ENCODE data around the gene MTHFD1.

The MTHFD1 gene

GRCh38 chr14:64459405-64460136 is 71.4 kb downstream of the MTHFD1 start:
- H3K27ac ChIP-seq = no peak overlapping the region
- no peak for TF ChIP-seq ZFX (IDR thresholded peaks at IDR 0.05)
- TF ChIP-seq, protein P1, sequence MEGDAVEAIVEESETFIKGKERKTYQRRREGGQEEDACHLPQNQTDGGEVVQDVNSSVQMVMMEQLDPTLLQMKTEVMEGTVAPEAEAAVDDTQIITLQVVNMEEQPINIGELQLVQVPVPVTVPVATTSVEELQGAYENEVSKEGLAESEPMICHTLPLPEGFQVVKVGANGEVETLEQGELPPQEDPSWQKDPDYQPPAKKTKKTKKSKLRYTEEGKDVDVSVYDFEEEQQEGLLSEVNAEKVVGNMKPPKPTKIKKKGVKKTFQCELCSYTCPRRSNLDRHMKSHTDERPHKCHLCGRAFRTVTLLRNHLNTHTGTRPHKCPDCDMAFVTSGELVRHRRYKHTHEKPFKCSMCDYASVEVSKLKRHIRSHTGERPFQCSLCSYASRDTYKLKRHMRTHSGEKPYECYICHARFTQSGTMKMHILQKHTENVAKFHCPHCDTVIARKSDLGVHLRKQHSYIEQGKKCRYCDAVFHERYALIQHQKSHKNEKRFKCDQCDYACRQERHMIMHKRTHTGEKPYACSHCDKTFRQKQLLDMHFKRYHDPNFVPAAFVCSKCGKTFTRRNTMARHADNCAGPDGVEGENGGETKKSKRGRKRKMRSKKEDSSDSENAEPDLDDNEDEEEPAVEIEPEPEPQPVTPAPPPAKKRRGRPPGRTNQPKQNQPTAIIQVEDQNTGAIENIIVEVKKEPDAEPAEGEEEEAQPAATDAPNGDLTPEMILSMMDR (conservative IDR thresholded peaks at IDR 0.05) = no peak

GRCh38 chr14:64461221-64461620 is 73.1 kb downstream of the MTHFD1 start:
- TF ChIP-seq ZFX (IDR thresholded peaks at IDR 0.05) = no peak
- TF ChIP-seq, protein P1 (conservative IDR thresholded peaks at IDR 0.05) = no peak
- no peak overlapping the region for H3K27ac ChIP-seq

- TF ChIP-seq, protein P1 (conservative IDR thresholded peaks at IDR 0.05) = no peak
- TF ChIP-seq ZFX (IDR thresholded peaks at IDR 0.05) = no peak
- no peak overlapping the region for H3K27ac ChIP-seq
Observed at GRCh38 chr14:64463195-64463594, 75.0 kb downstream of the MTHFD1 start.

- no peak overlapping the region for H3K27ac ChIP-seq
- TF ChIP-seq ZFX (IDR thresholded peaks at IDR 0.05) = no peak
- TF ChIP-seq, protein P1 (conservative IDR thresholded peaks at IDR 0.05) = no peak
Observed at GRCh38 chr14:64463873-64464272, 75.7 kb downstream of the MTHFD1 start.

- TF ChIP-seq, protein P1 (conservative IDR thresholded peaks at IDR 0.05) = no peak
- TF ChIP-seq ZFX (IDR thresholded peaks at IDR 0.05) = no peak
- peak overlapping the region; percentile 15; the same call in 1 of the 2 replicates for H3K27ac ChIP-seq
Observed at GRCh38 chr14:64464651-64465050, 76.5 kb downstream of the MTHFD1 start.

- peak within 1 kb of the TSS; percentile 15 for H3K27ac ChIP-seq
- no peak for TF ChIP-seq ZFX (IDR thresholded peaks at IDR 0.05)
- TF ChIP-seq, protein P1 (conservative IDR thresholded peaks at IDR 0.05) = peak; percentile 12; the same call in 1 of the 2 replicates
Observed at GRCh38 chr14:64465191-64465822, 77.2 kb downstream of the MTHFD1 start, which contains the start of gene AKAP5. TSS of gene AKAP5 (plus strand) at chr14:64465499. CDS start at chr14:64468395, 2,896 bp downstream.
